Epithelial cell of prostate (primary cell): ENCODE data around the gene MALAT1.
"Not testable (repeated sequence)": the region's sequence is repeated elsewhere in the genome, so short reads cannot be mapped to it uniquely, and the experiment has no call there.

ENCODE experiments used
- DNase-seq: peaks from one replicate; pipeline ENCODE4 v3.0.0-alpha.2; 2011; ENCODE audit warnings: low read depth, low spot score
- H3K27ac ChIP-seq: fragments of 450-650 bp; 2 replicates; pipeline ENCODE4 v1.5.1; 2017; ENCODE audit warnings: mild to moderate bottlenecking

The MALAT1 gene

DNA sequence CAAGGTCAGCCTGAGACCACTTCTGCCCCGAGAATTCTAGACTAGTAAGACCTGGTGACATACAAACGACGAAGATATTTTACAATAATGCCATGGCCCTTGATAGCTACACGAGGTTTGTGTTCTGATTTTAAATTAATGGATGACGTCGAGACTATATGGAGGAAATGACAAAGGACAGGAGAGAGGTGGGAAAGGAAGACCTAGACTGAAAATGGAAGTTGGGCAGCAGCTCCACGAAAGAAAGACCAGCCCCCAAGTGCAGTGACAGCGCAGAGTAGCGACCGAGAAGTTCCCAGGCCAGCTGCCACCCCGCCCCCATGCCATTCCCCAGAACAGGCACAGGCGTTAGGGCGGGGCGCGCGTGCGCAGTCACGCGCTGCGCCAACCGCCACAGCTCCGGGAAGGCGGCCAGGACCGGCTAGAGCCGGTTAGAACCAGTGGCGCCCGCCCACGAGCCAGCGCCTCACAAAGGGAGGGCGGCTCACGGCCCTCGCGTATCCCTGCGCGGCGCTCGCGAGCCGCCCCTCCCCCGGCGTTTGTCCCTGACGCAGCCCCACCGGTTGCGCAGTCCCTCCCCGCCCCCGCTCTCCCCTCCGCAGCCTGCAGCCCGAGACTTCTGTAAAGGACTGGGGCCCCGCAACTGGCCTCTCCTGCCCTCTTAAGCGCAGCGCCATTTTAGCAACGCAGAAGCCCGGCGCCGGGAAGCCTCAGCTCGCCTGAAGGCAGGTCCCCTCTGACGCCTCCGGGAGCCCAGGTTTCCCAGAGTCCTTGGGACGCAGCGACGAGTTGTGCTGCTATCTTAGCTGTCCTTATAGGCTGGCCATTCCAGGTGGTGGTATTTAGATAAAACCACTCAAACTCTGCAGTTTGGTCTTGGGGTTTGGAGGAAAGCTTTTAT, 1.5 kb upstream of the MALAT1 start:
- DNase-seq: peak; percentile 89
- H3K27ac ChIP-seq: peak overlapping the region; percentile 100

DNA sequence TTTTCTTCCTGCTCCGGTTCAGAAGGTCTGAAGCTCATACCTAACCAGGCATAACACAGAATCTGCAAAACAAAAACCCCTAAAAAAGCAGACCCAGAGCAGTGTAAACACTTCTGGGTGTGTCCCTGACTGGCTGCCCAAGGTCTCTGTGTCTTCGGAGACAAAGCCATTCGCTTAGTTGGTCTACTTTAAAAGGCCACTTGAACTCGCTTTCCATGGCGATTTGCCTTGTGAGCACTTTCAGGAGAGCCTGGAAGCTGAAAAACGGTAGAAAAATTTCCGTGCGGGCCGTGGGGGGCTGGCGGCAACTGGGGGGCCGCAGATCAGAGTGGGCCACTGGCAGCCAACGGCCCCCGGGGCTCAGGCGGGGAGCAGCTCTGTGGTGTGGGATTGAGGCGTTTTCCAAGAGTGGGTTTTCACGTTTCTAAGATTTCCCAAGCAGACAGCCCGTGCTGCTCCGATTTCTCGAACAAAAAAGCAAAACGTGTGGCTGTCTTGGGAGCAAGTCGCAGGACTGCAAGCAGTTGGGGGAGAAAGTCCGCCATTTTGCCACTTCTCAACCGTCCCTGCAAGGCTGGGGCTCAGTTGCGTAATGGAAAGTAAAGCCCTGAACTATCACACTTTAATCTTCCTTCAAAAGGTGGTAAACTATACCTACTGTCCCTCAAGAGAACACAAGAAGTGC, 661 bp upstream of the MALAT1 start:
- peak overlapping the region; percentile 100 for H3K27ac ChIP-seq
- DNase-seq: no peak

DNA sequence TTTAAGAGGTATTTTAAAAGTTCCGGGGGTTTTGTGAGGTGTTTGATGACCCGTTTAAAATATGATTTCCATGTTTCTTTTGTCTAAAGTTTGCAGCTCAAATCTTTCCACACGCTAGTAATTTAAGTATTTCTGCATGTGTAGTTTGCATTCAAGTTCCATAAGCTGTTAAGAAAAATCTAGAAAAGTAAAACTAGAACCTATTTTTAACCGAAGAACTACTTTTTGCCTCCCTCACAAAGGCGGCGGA, 193 bp upstream of the MALAT1 start:
- H3K27ac ChIP-seq: peak overlapping the region; percentile 100
- DNase-seq: no peak

DNA sequence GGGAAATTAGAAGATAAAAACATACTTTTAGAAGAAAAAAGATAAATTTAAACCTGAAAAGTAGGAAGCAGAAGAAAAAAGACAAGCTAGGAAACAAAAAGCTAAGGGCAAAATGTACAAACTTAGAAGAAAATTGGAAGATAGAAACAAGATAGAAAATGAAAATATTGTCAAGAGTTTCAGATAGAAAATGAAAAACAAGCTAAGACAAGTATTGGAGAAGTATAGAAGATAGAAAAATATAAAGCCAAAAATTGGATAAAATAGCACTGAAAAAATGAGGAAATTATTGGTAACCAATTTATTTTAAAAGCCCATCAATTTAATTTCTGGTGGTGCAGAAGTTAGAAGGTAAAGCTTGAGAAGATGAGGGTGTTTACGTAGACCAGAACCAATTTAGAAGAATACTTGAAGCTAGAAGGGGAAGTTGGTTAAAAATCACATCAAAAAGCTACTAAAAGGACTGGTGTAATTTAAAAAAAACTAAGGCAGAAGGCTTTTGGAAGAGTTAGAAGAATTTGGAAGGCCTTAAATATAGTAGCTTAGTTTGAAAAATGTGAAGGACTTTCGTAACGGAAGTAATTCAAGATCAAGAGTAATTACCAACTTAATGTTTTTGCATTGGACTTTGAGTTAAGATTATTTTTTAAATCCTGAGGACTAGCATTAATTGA, 1.0 kb downstream of the MALAT1 start:
- H3K27ac ChIP-seq: peak overlapping the region; percentile 100
- DNase-seq: no peak

DNA sequence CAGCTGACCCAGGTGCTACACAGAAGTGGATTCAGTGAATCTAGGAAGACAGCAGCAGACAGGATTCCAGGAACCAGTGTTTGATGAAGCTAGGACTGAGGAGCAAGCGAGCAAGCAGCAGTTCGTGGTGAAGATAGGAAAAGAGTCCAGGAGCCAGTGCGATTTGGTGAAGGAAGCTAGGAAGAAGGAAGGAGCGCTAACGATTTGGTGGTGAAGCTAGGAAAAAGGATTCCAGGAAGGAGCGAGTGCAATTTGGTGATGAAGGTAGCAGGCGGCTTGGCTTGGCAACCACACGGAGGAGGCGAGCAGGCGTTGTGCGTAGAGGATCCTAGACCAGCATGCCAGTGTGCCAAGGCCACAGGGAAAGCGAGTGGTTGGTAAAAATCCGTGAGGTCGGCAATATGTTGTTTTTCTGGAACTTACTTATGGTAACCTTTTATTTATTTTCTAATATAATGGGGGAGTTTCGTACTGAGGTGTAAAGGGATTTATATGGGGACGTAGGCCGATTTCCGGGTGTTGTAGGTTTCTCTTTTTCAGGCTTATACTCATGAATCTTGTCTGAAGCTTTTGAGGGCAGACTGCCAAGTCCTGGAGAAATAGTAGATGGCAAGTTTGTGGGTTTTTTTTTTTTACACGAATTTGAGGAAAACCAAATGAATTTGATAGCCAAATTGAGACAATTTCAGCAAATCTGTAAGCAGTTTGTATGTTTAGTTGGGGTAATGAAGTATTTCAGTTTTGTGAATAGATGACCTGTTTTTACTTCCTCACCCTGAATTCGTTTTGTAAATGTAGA, 1.7 kb downstream of the MALAT1 start:
- H3K27ac ChIP-seq: peak overlapping the region; percentile 100
- no peak for DNase-seq

DNA sequence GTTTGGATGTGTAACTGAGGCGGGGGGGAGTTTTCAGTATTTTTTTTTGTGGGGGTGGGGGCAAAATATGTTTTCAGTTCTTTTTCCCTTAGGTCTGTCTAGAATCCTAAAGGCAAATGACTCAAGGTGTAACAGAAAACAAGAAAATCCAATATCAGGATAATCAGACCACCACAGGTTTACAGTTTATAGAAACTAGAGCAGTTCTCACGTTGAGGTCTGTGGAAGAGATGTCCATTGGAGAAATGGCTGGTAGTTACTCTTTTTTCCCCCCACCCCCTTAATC, 2.3 kb downstream of the MALAT1 start:
- peak overlapping the region; percentile 100 for H3K27ac ChIP-seq
- no peak for DNase-seq

DNA sequence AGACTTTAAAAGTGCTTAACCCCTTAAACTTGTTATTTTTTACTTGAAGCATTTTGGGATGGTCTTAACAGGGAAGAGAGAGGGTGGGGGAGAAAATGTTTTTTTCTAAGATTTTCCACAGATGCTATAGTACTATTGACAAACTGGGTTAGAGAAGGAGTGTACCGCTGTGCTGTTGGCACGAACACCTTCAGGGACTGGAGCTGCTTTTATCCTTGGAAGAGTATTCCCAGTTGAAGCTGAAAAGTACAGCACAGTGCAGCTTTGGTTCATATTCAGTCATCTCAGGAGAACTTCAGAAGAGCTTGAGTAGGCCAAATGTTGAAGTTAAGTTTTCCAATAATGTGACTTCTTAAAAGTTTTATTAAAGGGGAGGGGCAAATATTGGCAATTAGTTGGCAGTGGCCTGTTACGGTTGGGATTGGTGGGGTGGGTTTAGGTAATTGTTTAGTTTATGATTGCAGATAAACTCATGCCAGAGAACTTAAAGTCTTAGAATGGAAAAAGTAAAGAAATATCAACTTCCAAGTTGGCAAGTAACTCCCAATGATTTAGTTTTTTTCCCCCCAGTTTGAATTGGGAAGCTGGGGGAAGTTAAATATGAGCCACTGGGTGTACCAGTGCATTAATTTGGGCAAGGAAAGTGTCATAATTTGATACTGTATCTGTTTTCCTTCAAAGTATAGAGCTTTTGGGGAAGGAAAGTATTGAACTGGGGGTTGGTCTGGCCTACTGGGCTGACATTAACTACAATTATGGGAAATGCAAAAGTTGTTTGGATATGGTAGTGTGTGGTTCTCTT, 2.8 kb downstream of the MALAT1 start:
- peak overlapping the region; percentile 100 for H3K27ac ChIP-seq
- no peak for DNase-seq

DNA sequence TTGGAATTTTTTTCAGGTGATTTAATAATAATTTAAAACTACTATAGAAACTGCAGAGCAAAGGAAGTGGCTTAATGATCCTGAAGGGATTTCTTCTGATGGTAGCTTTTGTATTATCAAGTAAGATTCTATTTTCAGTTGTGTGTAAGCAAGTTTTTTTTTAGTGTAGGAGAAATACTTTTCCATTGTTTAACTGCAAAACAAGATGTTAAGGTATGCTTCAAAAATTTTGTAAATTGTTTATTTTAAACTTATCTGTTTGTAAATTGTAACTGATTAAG, 3.4 kb downstream of the MALAT1 start:
- no peak for DNase-seq
- H3K27ac ChIP-seq: peak overlapping the region; percentile 100

DNA sequence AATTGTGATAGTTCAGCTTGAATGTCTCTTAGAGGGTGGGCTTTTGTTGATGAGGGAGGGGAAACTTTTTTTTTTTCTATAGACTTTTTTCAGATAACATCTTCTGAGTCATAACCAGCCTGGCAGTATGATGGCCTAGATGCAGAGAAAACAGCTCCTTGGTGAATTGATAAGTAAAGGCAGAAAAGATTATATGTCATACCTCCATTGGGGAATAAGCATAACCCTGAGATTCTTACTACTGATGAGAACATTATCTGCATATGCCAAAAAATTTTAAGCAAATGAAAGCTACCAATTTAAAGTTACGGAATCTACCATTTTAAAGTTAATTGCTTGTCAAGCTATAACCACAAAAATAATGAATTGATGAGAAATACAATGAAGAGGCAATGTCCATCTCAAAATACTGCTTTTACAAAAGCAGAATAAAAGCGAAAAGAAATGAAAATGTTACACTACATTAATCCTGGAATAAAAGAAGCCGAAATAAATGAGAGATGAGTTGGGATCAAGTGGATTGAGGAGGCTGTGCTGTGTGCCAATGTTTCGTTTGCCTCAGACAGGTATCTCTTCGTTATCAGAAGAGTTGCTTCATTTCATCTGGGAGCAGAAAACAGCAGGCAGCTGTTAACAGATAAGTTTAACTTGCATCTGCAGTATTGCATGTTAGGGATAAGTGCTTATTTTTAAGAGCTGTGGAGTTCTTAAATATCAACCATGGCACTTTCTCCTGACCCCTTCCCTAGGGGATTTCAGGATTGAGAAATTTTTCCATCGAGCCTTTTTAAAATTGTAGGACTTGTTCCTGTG, 3.9 kb downstream of the MALAT1 start:
- H3K27ac ChIP-seq: peak overlapping the region; percentile 100
- no peak for DNase-seq

DNA sequence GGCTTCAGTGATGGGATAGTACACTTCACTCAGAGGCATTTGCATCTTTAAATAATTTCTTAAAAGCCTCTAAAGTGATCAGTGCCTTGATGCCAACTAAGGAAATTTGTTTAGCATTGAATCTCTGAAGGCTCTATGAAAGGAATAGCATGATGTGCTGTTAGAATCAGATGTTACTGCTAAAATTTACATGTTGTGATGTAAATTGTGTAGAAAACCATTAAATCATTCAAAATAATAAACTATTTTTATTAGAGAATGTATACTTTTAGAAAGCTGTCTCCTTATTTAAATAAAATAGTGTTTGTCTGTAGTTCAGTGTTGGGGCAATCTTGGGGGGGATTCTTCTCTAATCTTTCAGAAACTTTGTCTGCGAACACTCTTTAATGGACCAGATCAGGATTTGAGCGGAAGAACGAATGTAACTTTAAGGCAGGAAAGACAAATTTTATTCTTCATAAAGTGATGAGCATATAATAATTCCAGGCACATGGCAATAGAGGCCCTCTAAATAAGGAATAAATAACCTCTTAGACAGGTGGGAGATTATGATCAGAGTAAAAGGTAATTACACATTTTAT, 4.6 kb downstream of the MALAT1 start:
- DNase-seq: no peak
- H3K27ac ChIP-seq: peak overlapping the region; percentile 100

DNA sequence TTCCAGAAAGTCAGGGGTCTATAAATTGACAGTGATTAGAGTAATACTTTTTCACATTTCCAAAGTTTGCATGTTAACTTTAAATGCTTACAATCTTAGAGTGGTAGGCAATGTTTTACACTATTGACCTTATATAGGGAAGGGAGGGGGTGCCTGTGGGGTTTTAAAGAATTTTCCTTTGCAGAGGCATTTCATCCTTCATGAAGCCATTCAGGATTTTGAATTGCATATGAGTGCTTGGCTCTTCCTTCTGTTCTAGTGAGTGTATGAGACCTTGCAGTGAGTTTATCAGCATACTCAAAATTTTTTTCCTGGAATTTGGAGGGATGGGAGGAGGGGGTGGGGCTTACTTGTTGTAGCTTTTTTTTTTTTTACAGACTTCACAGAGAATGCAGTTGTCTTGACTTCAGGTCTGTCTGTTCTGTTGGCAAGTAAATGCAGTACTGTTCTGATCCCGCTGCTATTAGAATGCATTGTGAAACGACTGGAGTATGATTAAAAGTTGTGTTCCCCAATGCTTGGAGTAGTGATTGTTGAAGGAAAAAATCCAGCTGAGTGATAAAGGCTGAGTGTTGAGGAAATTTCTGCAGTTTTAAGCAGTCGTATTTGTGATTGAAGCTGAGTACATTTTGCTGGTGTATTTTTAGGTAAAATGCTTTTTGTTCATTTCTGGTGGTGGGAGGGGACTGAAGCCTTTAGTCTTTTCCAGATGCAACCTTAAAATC, 5.3 kb downstream of the MALAT1 start:
- peak overlapping the region; percentile 100 for H3K27ac ChIP-seq
- DNase-seq: no peak

DNA sequence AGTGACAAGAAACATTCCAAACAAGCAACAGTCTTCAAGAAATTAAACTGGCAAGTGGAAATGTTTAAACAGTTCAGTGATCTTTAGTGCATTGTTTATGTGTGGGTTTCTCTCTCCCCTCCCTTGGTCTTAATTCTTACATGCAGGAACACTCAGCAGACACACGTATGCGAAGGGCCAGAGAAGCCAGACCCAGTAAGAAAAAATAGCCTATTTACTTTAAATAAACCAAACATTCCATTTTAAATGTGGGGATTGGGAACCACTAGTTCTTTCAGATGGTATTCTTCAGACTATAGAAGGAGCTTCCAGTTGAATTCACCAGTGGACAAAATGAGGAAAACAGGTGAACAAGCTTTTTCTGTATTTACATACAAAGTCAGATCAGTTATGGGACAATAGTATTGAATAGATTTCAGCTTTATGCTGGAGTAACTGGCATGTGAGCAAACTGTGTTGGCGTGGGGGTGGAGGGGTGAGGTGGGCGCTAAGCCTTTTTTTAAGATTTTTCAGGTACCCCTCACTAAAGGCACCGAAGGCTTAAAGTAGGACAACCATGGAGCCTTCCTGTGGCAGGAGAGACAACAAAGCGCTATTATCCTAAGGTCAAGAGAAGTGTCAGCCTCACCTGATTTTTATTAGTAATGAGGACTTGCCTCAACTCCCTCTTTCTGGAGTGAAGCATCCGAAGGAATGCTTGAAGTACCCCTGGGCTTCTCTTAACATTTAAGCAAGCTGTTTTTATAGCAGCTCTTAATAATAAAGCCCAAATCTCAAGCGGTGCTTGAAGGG, 6.0 kb downstream of the MALAT1 start:
- no peak for DNase-seq
- H3K27ac ChIP-seq: peak overlapping the region; percentile 100

DNA sequence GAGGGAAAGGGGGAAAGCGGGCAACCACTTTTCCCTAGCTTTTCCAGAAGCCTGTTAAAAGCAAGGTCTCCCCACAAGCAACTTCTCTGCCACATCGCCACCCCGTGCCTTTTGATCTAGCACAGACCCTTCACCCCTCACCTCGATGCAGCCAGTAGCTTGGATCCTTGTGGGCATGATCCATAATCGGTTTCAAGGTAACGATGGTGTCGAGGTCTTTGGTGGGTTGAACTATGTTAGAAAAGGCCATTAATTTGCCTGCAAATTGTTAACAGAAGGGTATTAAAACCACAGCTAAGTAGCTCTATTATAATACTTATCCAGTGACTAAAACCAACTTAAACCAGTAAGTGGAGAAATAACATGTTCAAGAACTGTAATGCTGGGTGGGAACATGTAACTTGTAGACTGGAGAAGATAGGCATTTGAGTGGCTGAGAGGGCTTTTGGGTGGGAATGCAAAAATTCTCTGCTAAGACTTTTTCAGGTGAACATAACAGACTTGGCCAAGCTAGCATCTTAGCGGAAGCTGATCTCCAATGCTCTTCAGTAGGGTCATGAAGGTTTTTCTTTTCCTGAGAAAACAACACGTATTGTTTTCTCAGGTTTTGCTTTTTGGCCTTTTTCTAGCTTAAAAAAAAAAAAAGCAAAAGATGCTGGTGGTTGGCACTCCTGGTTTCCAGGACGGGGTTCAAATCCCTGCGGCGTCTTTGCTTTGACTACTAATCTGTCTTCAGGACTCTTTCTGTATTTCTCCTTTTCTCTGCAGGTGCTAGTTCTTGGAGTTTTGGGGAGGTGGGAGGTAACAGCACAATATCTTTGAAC, 6.8 kb downstream of the MALAT1 start:
- peak overlapping the region; percentile 100 for H3K27ac ChIP-seq
- DNase-seq: no peak

DNA sequence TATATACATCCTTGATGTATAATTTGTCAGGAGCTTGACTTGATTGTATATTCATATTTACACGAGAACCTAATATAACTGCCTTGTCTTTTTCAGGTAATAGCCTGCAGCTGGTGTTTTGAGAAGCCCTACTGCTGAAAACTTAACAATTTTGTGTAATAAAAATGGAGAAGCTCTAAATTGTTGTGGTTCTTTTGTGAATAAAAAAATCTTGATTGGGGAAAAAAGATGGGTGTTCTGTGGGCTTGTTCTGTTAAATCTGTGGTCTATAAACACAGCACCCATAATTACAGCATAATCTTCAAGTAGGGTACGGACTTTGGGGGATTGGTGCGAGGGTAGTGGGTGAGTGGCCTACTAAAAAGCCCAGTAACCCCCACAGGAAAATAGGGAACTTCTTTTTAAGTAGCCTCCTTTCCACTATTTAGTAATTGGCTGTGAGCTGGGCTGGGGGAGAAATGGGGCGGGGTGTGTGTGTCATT, 7.5 kb downstream of the MALAT1 start:
- H3K27ac ChIP-seq: peak overlapping the region; percentile 100
- no peak for DNase-seq

DNA sequence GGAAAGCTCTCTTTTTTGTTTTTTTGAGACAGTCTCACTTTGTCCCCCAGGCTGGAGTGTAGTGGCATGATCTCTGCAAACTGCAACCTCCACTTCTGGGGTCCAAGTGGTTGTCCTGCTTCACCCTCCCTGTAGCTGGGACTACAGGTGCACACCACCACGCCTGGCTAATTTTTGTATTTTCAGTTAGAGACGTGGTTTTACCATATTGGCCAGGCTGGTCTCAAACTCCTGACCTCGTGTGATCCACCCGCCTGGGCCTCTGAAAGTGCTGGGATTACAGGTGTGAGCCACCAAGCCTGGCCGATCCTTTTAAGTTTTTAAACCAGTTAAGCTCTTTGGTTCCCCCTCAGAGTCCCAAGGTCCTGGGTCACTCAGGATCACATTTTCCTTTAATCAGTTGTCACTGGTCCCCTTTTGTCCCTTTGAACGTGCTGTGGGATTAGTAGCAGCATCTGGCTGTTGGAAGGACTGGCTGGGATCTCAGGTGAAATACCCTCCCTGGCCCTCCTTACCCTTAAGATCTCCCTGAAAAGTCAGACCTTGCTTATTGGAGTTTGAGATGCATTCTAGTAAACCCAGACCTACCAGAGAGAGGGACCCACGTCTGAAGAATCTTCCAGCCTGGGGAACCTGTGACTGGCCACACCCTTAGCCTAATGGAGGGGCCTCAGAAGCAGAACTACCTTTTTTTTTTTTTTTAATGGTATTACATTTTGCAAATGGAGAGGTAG, 8.1 kb downstream of the MALAT1 start:
- peak; percentile 89 for DNase-seq
- H3K27ac ChIP-seq: peak overlapping the region; percentile 100

DNA sequence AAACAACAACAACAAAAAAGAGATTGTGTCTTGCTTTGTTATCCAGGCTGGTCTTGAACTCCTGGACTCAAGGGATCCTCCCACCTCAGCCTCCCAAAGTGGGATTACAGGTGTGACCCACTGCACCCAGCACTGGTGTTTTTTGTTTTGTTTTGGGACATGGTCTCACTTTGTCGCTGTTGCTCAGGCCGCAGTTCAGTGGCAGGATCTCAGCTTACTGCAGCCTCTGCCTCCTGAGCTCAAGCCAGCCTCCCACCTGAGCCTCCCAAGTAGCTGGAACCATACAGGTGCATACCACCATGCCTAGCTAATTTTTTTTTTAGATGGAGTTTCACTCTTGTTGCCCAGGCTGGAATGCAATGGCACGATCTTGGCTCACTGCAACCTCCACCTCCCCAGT, 13.5 kb downstream of the MALAT1 start:
- not testable (repeated sequence) for DNase-seq, H3K27ac ChIP-seq
